Activated naive CD4-positive, alpha-beta T cell treated with Interleukin-2 at 50 U/mL for 16 hours (primary cell): ENCODE results near the gene ZNF71.
"Not testable (repeated sequence)": the region's sequence is repeated elsewhere in the genome, so short reads cannot be mapped to it uniquely, and the experiment has no call there.

Experiments used
- DNase-seq: peaks from one replicate; pipeline ENCODE4 v3.0.0-alpha.2; 2020

Gene ZNF71

DNA sequence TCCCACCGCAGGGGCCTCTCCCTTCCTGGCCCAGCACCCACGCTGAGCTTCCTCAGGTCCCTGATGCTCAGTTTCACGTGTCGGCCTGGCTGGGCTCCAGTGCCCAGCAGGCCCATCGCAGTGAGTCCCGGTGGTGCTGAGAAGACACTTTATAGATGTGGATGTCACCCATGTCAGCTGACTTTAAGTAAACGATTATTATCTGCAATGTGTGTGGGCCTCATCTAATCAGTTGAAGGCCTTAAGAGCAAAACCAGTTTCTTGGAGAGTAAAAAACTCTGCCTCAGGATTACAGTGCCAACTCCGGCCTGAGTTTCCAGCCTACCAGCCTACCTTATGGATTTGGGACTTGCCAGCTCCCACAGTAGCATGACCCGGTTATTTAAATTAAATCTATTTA lies 30.6 kb downstream of the ZNF71 start:
- no peak for DNase-seq

DNA sequence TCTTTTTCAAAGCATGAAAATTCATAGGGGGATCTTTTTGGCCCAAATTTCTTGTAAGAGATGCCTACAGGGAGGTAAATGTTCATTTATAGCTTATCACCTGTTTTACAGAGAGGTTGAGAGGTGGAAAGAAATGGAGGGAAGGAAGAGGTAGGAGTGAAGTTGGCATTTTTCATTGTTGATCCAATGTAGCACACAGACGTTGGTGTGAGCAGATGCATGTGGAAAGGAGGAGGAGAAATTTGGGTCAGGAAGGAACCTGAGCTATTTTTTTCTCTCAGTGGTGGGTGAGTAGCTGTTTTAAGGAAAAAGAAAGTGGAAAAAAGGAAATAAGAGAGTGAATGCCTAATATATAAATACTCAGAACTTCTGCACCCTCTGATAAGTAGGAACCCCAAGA lies 37.9 kb downstream of the ZNF71 start:
- DNase-seq, result no peak

DNA sequence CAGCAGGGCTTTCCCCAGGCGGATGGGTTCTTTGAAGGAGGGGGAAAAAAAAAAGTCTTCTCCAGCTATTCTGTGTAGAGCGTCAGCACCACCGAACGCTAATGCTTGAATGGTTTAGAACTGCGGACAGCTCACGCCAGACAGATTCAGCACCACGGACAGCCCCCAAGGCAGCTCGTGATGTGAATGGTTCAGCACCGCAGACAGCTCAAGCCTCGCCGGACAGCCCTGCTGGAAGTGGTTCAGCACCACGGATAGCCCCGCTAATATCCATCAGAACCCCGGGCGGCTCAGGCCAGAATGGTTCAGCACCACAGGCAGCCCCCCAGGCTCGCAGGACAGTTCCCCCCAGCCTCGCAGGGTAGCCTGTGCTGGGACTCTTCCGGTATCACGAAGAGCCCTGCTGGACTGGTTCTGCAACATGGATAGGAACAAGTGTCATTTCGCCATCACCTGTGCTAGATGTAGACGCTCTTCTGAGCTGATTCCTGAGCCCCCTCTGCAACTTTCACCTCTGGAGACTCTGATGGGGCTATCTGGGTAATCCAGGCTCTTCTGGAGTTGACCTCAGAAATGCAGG lies 43.0 kb downstream of the ZNF71 start:
- peak; percentile 4 for DNase-seq

DNA sequence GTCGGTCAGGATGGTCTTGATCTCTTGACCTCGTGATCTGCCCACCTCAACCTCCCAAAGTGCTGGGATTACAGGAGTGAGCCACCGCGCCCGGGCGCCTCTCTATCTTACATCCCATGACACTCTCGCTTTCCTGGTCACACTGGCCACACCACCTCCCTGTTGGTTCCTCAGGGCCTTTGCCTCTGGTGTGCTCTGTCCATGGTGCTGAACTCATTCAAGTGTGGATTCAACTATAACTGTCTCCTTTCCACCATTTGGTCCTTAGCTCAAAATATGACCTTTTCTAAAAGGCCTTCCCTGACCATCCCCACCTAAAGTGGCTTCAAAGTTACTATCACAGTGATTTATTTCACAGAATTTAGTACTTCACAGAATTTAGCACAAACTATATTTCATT lies 44.1 kb downstream of the ZNF71 start:
- DNase-seq, result no peak

DNA sequence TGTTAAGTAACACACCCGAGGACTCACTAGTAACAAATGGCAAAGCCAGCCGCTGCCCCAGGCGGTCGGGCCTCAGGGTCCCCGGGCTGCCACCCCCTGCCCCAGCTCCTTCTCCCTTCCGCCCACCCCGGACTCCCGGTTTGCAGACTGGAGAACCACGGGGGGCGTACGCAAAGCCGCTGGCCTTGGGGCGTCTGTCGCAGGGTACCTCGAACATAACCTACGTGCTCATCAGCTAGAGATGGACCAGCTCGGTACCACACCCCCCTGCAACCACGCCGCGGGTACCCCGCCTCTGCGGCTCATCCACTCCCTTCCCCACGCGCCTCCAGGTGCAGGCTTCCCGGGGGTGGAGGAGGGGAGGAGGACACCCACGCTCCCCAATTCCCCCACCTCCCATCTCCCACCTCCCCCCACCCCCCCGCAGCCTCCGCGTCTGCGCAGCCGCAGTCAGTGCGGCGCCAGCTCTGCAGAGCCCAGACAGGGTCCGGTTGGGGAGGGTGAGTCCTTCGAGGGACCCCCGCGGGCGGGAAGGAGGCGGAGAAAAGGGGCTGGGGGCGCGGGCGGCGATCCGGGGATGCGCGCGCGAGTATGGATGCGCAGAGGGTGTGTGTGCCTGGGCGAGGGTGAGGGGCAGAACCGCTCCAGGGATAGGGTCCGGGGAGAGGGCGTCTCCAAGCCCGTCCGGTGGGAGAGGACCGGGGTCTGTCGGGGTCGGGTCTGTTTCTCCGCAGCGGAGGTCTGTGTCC lies 47.8 kb downstream of the ZNF71 start, which contains the start of gene SMIM17:
Gene SMIM17 (plus strand): TSS at position 449 of the 749 bp plus-strand sequence. CDS start 2,509 bp downstream, outside the sequence.
- no peak for DNase-seq

DNA sequence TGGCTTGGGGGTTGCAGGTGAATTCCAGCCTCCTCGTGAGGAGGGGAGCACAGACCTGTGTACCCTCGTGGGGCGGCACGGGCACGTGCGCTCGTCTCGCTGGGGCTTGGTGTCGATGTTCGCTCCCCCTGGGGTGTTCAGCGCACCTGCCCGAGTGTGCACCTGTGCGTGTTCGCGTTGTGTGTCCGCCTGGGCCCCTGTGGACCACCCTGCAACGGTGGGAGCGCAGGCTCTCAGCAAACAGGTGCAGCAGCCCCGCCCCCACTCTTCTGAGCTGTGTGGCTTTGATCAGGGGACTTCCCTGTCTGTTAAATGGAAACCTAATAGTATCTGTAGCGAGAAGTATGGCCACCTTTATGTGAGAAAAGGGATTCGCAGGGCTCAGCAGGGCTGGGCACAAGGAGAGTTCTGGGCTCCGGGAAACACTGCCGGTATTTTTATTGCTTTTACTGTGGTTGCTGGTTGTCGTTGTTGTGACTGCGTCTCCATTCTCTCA lies 48.4 kb downstream of the ZNF71 start:
- DNase-seq, result no peak

DNA sequence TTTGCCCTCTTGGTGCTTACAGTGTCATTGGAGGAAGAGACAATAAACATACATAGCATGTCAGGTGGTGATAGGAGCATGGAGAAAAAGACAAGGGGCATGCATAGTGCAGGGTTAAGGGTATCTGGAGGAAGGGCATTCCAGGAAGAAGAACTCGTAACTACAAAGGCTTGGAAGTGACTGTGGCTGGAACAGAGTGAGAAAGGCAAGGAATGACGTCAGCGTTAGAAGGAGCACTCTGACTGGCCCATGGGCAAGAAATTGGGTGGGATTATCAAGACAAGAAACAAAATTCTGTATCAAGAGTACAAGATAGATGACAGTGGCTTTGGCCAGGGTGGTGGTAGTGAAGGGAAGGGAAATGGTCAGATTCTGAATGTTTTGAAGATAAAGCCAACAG lies 59.0 kb downstream of the ZNF71 start:
- no peak for DNase-seq

DNA sequence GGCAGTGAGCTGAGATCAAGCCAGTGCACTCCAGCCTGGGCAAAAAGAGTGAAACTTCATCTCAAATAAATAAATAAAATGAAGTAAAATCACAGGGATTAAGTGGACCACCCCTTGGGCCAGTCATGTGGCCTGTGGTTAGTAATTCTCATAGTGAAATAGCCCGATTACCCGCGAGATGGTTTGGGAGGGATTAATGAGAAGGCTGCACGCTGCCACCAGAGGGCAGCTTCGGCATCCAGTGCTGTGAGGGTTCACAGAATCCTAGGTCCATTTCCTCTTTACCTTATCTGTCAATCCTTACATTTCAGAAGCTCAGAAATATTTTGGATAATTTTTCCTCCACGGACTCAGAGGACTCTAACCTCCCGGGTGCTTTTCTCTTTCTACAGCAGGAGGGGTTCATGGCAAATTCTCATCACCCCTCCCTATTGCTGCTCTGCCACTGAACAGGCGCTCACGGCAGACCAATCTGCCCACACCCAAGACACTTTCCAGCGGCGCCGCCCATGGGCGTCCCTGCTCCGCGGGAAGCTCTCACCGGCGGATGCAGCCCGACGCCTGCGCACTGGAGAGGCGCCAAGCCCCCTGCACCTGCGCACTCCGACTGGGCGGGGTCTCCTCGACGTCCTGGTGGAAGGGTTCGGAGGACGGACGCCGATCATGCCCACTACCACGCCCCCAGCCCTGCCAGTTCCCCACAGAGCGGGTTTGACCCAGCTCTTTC lies 65.4 kb downstream of the ZNF71 start:
- DNase-seq, result no peak

DNA sequence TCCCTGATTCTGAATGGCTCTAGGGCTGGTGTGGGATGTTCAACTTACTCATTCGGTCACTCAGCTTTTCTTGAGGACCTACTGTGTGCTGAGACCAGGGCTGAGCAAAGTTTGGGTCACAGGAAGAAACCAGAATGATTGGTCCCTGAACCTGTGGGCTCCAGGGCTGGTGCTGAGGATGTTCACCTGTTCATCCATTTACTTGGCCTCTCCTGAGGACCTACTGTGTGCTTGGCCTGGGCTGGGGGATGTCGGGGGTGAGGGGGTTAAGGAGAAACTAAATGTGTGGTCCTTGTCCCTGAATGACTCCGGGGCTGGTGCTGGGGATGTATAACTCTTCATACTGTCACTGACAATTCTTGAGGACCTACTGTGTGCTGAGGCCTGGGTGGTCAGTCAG lies 66.1 kb downstream of the ZNF71 start:
- DNase-seq, result no peak

DNA sequence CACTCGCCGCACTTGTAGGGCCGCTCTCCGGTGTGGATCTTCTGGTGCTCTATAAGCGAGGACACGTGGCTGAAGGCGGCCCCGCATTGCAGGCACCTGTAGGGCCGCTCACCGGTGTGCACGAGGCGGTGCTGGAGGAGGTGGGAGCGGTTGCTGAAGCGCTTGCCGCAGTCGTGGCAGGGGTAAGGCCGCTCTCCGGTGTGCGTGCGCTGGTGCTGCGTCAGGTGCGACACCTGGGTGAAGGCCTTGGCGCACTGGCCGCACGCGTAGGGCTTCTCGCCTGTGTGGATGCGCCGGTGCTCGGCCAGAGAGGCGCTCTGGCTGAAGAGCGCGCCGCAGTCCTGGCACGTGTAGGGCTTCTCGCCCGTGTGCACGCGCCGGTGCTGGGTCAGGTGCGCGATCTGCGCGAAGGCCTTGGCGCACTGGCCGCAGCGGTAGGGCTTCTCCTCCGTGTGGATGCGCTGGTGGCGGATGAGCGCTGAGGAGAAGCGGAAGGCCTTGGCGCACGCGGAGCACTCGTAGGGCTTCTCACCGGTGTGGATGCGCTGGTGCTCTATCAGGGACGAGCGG lies 68.9 kb downstream of the ZNF71 start:
- DNase-seq, result no peak

DNA sequence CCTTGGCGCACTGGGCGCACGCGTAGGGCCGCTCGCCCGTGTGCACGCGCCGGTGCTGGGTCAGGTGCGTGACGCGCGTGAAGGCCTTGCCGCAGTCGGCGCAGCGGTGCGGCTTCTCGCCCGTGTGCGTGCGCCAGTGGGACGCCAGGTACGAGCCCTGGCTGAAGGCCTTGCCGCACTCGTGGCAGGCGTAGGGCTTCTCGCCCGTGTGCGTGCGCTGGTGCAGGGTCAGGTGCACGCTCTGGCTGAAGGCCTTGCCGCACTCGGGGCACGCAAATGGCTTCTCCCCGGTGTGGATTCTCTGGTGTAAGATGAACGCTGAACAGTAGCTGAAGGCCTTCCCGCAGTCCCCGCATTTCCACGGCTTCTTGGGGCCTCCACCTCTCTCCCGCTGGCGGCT lies 69.4 kb downstream of the ZNF71 start:
- no peak for DNase-seq

DNA sequence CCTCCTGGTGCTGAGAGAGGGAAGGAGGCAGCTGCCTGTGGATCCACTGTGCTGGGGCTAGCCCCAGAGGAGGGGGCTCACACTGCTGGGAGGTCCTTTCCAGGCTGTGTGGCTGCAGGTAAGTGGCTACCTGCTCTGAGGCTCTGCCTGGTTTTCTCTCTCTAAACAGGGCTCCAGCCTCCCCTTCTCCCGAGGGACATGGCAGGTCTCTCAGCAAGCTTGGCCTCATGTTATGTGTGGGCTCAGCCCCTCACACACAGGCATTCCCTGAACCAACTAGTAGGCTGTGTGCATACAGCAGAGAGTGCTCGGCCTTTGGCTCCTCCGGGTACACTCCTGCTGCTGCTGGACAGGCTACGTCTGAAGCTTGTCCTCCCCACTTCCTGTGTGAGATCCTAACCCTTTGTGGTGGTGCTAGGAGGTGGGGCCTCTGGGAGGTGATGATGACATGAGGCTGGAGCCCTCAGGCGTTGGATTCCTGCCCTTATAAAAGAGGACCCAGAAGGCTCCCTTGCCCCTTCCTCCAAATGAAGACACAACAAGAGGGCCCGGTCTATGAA lies 72.3 kb downstream of the ZNF71 start:
- no peak for DNase-seq

DNA sequence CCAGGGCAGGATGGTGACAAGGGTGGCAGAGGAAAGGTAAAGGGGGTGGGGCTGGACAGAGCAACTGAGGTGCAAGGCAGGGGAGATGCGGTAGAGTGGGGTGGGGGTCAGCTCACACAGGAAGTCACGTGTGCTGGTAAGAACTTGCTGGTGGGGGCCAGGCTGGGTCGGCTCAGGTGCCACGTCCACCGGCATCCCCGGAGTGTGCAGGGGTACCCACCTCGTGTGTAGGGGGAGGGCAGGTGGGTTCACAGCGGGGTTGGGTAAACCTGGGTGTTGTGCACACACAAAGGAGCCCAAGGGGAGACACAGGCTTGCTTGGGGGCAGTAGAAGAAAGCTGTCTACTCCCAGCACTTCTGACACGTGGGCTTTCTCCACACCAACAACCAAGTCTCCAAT lies 73.6 kb downstream of the ZNF71 start:
- no peak for DNase-seq

DNA sequence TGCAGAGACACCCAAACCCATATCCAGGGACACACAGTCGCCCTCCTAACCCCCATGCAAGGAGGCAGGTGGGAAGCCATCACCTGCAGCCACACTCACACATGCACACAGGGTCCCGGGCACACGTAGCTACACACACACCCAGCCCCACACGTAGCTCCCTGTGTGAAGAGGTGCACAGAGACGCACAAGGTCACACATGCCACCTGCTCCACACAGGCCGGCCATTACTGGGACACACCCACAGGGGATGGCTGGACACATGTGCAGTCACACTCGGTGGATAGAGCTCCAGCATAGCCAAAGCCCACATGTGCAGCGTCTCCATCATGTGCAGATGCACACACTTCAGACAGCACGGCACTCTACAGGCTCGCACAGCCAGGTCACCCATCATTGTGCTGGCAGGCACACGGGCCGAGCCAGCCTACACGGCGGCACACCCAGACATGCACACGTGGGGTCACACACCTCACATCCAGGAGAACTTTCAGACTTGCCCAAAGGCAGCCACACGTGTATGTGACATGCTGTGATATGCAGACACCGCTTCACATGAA lies 75.4 kb downstream of the ZNF71 start:
- no peak for DNase-seq

DNA sequence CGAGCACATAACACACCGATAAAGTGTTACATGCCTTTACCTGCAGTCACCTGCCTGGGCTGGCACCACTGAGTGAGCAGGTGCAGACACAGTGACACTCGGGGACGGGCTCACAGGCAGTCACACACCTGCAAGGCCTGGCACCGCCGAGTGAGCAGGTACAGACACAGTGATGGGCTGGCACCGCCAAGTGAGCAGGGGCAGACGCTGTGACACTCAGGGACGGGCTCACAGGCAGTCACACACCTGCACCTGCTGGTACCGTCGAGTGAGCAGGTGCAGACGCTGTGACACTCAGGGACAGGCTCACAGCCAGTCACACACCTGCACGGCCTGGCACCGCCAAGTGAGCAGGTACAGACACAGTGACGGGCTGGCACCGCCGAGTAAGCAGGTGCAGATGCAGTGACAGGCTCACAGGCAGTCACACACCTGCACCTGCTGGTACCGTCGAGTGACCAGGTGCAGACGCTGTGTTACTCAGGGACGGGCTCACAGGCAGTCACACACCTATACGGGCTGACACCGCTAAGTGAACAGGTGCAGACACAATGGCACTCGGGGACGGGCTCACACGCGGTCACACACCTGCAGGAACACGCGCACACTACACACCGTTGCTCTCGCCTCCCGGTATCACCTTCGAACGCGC lies 76.0 kb downstream of the ZNF71 start:
- DNase-seq, result no peak

DNA sequence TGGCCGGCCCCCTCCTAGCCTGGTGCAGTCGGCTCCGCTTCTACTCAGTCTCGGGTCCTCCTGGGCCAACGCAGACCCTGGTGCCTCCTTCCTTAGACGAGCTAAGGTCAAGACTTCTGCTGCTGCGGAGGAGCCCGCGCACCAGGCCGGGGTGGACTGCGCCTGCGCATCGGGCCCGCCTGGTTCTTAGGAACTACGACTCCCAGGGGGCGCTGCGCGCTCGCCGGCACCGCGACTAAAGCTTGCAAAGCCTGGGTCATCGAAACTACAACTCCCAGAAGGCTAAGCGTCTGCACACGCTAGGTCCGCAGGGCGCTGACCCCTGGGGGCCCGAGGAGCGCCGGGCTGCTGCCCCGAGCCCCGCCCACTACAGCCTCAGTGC lies 76.5 kb downstream of the ZNF71 start, which contains the start of gene ZNF835:
Gene ZNF835 (minus strand): TSS at position 145 of the 382 bp plus-strand sequence. CDS start 6,559 bp downstream, outside the sequence.
- peak; percentile 77 for DNase-seq

DNA sequence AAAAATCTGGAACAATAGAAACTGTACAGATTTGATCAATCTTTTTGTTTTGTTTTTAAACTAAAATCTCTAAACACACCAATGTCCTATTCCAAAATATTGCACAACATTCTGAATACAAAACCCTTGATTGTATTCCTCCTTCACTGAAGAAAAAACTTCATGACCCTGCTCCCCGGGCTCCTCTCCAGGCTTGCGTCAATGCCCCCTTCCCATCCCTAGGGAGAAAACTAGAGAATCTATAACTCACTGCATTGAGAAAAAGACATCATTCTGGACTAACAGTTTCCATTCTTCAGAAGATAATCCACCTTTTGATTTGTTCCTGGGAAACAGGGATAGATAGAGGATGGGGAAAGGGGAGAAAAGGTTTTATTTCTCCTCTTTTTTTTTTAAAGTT lies 77.5 kb downstream of the ZNF71 start:
- DNase-seq, result not testable (repeated sequence)
